Measurements from ENCODE around the gene ZIC1. TPM values are rescaled to one million over a fixed set of nuclear protein-coding genes. Genes with fewer than 3 reads are reported as not detected.

The ZIC1 gene
- total and polyA plus RNA-seq, 2 donors (not counting 1 experiment from before 2014, with no cell fraction given): not detected

GRCh38 chr3:147418371-147418781 lies 9.2 kb downstream of the ZIC1 start:
- Histone ChIP-seq H4K20me1 (ENCODE audit: control insufficient read depth, insufficient read depth, low read length, poor library complexity, severe bottlenecking) (no peaks in the 10 kb centered on the region), H2AFZ (ENCODE audit: insufficient read depth, low read depth, low read length, poor library complexity, severe bottlenecking) (no peak overlapping the region), H3K9me3 (ENCODE audit: control extremely low read depth in 1 of 3, control insufficient read depth in 2 of 3, insufficient read depth in 1 of 3, low read length in 2 of 3) (peaks cover 0 to 35% (median 0%) of the 10 kb centered on the region in 3 donors), H3K9ac (ENCODE audit: low read length) (no peak overlapping the region), H3K4me2 (replicated peaks; ENCODE audit: low read depth, low read length, poor library complexity, severe bottlenecking) (no peak overlapping the region), H3K4me3 (ENCODE audit: control extremely low read depth in 1 of 5, extremely low read depth in 1 of 5, insufficient read depth in 1 of 5, low read depth in 2 of 5, low read length in 4 of 5) (no peak overlapping the region), H3K79me2 (ENCODE audit: control insufficient read depth, insufficient read depth, low read length) (no peaks in the 10 kb centered on the region), H3K27ac (ENCODE audit: low read length in 2 of 2) (no peak overlapping the region), H3K36me3 (replicated peaks in 1 of 2; ENCODE audit: control extremely low read depth in 1 of 2, control insufficient read depth in 1 of 2, extremely low read depth in 1 of 2, insufficient read depth in 2 of 2, low read length in 1 of 2) (no peaks in the 10 kb centered on the region), H3K27me3 (replicated peaks in 1 of 4; ENCODE audit: control extremely low read depth in 1 of 4, control insufficient read depth in 3 of 4, insufficient read depth in 4 of 4, low read length in 3 of 4) (peaks cover 2 to 69% (median 52%) of the 10 kb centered on the region in 4 experiments), H3K4me1 (ENCODE audit: control insufficient read depth in 2 of 2, insufficient read depth in 2 of 2, low read length in 2 of 2) (peaks cover 9 to 10% of the 10 kb centered on the region in 2 donors)
- TF ChIP-seq EZH2 (IDR thresholded peaks at IDR 0.05; ENCODE audit: borderline replicate concordance, insufficient read depth, low read depth, low read length, poor library complexity, severe bottlenecking): no peak
- no peak for TF ChIP-seq CTCF (IDR thresholded peaks at IDR 0.05)
- no peak for DNase-seq
- intact Hi-C loops (cut with micrococcal nuclease): no loop called here
- Mint-ChIP-seq H3K9me3 (ENCODE audit: insufficient read depth) (peaks cover 4% of the 10 kb centered on the region), H3K4me1 (peaks cover 7% of the 10 kb centered on the region), H3K27ac (no peak overlapping the region), H3K4me3 (no peak overlapping the region), H3K27me3 (peaks cover 78% of the 10 kb centered on the region)
- ChIA-PET POLR2A (no interaction called here), CTCF (no interaction called here)
- 25% methylated on average over 1 of the region's 4 CpGs for WGBS (ENCODE audit: insufficient coverage)
- ATAC-seq (ENCODE audit: low read depth): no peak

- H3K9me3 Mint-ChIP-seq (ENCODE audit: insufficient read depth): peaks cover 2% of the 10 kb centered on the region
- H3K27me3 ChIP-seq (replicated peaks in 1 of 4; ENCODE audit: control extremely low read depth in 1 of 4, control insufficient read depth in 3 of 4, insufficient read depth in 4 of 4, low read length in 3 of 4): peaks cover 2 to 71% (median 52%) of the 10 kb centered on the region in 4 experiments
- ChIA-PET POLR2A (no interaction called here), CTCF (no interaction called here)
- H3K4me1 ChIP-seq (ENCODE audit: control insufficient read depth in 2 of 2, insufficient read depth in 2 of 2, low read length in 2 of 2): peaks cover 5 to 7% of the 10 kb centered on the region in 2 donors
- H2AFZ ChIP-seq (ENCODE audit: insufficient read depth, low read depth, low read length, poor library complexity, severe bottlenecking): no peak overlapping the region
- no peak overlapping the region for H3K4me3 Mint-ChIP-seq
- peaks cover 4% of the 10 kb centered on the region for H3K4me1 Mint-ChIP-seq
- DNase-seq (no peak), ATAC-seq (ENCODE audit: low read depth) (no peak)
- no peaks in the 10 kb centered on the region for H3K79me2 ChIP-seq (ENCODE audit: control insufficient read depth, insufficient read depth, low read length)
- H3K4me2 ChIP-seq (replicated peaks; ENCODE audit: low read depth, low read length, poor library complexity, severe bottlenecking): no peak overlapping the region
- no peak overlapping the region for H3K9ac ChIP-seq (ENCODE audit: low read length)
- intact Hi-C loops (cut with micrococcal nuclease): no loop called here
- peaks cover 78% of the 10 kb centered on the region for H3K27me3 Mint-ChIP-seq
- 6% methylated on average over 43 of the region's 54 CpGs for WGBS (ENCODE audit: insufficient coverage)
- no peak overlapping the region for H3K27ac Mint-ChIP-seq
- no peaks in the 10 kb centered on the region for H4K20me1 ChIP-seq (ENCODE audit: control insufficient read depth, insufficient read depth, low read length, poor library complexity, severe bottlenecking)
- TF ChIP-seq EZH2 (IDR thresholded peaks at IDR 0.05; ENCODE audit: borderline replicate concordance, insufficient read depth, low read depth, low read length, poor library complexity, severe bottlenecking) (no peak), CTCF (IDR thresholded peaks at IDR 0.05) (no peak)
- no peak overlapping the region for H3K27ac ChIP-seq (ENCODE audit: low read length in 2 of 2)
- peaks cover 0 to 40% (median 0%) of the 10 kb centered on the region in 3 donors for H3K9me3 ChIP-seq (ENCODE audit: control extremely low read depth in 1 of 3, control insufficient read depth in 2 of 3, insufficient read depth in 1 of 3, low read length in 2 of 3)
- H3K4me3 ChIP-seq (ENCODE audit: control extremely low read depth in 1 of 5, extremely low read depth in 1 of 5, insufficient read depth in 1 of 5, low read depth in 2 of 5, low read length in 4 of 5): no peak overlapping the region
- no peaks in the 10 kb centered on the region for H3K36me3 ChIP-seq (replicated peaks in 1 of 2; ENCODE audit: control extremely low read depth in 1 of 2, control insufficient read depth in 1 of 2, extremely low read depth in 1 of 2, insufficient read depth in 2 of 2, low read length in 1 of 2)
Measured at GRCh38 chr3:147418808-147419701, 9.9 kb downstream of the ZIC1 start.

All from B cell (primary cell).